Fibroblast of villous mesenchyme (primary cell): ENCODE results near the gene VPS13D. TPM values are rescaled to one million over a fixed set of nuclear protein-coding genes. Genes with fewer than 3 reads are reported as not detected.
A peak's percentile ranks its signal among the peaks of the same experiment; 100 is the strongest.

Experiments
- DNase-seq: peaks from one replicate; pipeline ENCODE4 v3.0.0-alpha.2; 2010; ENCODE audit warnings: low read depth
- H3K4me3 ChIP-seq: 2 replicates; pipeline ENCODE4 v1.5.1; 2011; ENCODE audit warnings: low read depth, mild to moderate bottlenecking, low read length
- CTCF ChIP-seq: IDR thresholded peaks from 2 replicates; pipeline ENCODE4 v1.5.1; 2012; ENCODE audit warnings: low read depth, mild to moderate bottlenecking, low read length; ENCODE audit not compliant: insufficient read depth
- total RNA-seq: library from RNA; depleted of rRNA; stranded (reverse); fragments of >200 nt; gene quantifications from 2 replicates; pipeline ENCODE4 v1.2.3, GENCODE V29; 2012

VPS13D gene, protein sequence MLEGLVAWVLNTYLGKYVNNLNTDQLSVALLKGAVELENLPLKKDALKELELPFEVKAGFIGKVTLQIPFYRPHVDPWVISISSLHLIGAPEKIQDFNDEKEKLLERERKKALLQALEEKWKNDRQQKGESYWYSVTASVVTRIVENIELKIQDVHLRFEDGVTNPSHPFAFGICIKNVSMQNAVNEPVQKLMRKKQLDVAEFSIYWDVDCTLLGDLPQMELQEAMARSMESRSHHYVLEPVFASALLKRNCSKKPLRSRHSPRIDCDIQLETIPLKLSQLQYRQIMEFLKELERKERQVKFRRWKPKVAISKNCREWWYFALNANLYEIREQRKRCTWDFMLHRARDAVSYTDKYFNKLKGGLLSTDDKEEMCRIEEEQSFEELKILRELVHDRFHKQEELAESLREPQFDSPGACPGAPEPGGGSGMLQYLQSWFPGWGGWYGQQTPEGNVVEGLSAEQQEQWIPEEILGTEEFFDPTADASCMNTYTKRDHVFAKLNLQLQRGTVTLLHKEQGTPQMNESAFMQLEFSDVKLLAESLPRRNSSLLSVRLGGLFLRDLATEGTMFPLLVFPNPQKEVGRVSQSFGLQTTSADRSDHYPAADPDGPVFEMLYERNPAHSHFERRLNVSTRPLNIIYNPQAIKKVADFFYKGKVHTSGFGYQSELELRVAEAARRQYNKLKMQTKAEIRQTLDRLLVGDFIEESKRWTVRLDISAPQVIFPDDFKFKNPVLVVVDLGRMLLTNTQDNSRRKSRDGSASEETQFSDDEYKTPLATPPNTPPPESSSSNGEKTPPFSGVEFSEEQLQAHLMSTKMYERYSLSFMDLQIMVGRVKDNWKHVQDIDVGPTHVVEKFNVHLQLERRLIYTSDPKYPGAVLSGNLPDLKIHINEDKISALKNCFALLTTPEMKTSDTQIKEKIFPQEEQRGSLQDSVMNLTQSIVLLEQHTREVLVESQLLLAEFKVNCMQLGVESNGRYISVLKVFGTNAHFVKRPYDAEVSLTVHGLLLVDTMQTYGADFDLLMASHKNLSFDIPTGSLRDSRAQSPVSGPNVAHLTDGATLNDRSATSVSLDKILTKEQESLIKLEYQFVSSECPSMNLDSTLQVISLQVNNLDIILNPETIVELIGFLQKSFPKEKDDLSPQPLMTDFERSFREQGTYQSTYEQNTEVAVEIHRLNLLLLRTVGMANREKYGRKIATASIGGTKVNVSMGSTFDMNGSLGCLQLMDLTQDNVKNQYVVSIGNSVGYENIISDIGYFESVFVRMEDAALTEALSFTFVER (N-terminal part only)
- 39.9 and 55.3 TPM in 2 replicates for total RNA-seq

DNA sequence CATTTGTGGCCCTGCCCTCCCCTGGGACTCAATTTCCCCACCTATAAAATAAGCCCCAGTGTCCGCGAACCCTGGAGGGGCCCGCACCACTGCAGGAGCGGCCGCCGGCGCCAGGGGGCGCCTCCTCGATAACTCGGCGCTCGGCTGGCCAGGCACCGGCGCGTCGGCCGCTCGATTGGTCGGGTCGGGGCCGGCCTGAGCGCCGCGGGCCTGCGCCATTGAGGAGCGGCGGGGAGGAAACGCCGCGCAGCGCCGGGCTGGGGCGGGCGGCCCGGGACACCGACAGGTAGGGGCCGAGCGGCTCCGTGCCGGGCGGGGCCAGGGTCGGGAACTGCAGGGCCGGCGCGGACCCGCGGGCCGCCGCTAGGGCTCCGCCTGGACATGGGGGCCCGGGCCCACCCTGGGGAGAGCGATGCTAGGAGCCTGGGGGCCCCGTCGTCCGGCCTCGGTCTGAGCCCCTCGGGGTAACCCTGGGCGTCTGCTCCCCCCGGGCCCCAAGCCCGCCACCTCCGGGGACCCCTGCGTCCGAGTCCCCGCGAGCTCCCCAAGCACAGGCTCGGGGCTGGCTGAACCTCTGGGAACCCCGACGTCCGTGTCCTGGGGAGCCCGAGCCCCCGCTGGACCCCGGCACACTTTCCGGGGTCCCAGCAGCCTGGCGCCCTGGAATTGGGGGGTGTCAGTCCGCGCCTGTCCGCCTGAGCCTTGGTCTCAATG lies at the start of gene VPS13D:
Gene VPS13D (plus strand): TSS at position 196 of the 714 bp plus-strand sequence. CDS start 4,237 bp downstream, outside the sequence.
- peak; percentile 78 for DNase-seq
- H3K4me3 ChIP-seq: peak within 1 kb of the TSS; percentile 93
- TF ChIP-seq CTCF: peak; percentile 88

DNA sequence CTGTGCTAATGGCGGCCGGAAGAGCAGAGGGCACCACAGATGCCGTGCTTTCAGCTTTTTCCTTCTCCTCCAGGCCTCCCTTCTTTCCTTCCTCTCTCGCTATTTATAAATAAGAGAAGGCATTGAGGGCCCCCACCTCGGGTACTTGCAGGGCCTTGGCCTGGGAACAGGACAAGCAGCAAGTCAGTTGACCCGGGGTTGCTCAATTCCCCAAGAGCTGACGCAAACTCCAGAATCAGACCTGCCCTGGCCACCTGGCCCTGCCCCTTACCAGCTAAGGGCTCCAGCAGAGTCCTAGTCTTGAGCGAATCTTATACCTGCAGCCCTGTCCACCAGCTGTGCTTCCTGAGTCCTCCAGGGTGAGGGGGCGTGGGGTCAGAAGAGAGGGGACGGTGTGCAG lies 49.5 kb upstream of the VPS13D start:
- no peak for TF ChIP-seq CTCF
- H3K4me3 ChIP-seq: no peak overlapping the region
- peak; percentile 66 for DNase-seq

DNA sequence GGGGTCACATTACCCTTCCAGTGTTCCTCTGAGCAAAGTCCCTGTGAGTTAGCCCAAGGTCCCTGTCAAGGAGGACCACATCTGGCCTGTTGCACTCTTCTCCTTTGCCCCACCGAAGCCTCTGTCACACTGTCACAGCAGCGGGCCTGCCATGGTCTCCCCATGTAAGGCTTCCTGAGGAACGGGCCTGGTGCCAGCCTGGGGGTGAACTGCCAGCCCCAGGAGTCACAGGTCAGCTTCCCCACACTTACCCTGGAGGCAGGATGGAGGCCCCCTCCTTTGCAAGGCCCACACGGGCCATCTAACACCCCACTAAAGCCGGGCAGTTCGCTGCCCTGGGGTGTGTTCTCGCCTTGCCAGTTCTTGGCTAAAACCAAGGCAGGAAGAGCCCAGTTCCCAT lies 48.9 kb upstream of the VPS13D start:
- H3K4me3 ChIP-seq: no peak overlapping the region
- TF ChIP-seq CTCF: no peak
- DNase-seq: no peak

GRCh38 chr1:12181568-12181967 lies 48.3 kb upstream of the VPS13D start:
- no peak for TF ChIP-seq CTCF
- no peak for DNase-seq
- no peak overlapping the region for H3K4me3 ChIP-seq

DNA sequence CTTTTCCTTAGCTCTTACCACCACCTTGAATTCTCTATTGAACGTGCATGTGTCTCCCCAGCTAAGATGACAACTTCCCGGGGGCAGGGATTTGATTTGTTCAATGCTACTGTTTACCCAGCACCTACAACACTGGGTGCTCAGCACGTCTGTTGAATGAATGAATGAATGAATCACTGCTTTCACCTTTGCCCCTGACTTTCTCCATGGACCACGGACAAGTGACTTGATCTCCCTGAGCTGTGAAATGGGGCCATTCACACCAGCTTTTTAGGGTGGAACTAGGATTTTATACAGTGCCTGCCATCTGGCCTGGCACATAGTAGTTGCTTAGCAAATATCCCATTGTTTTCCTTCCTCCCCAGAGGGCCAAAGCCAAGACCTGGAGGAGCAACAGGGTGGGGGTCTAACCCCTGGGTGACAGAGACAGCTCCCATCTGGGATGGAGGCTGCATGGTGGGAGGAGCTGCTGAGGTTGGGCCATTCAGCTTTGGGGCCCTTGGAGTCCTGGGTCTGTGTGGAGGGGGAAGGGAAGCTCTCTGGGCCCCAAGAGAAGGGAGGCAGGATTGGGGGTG lies 47.3 kb upstream of the VPS13D start:
- no peak for TF ChIP-seq CTCF
- H3K4me3 ChIP-seq: no peak overlapping the region
- DNase-seq: no peak
